ENCODE results near the gene MICAL3.
"Not testable (repeated sequence)": the region's sequence is repeated elsewhere in the genome, so short reads cannot be mapped to it uniquely, and the experiment has no call there.

Gene MICAL3

DNA sequence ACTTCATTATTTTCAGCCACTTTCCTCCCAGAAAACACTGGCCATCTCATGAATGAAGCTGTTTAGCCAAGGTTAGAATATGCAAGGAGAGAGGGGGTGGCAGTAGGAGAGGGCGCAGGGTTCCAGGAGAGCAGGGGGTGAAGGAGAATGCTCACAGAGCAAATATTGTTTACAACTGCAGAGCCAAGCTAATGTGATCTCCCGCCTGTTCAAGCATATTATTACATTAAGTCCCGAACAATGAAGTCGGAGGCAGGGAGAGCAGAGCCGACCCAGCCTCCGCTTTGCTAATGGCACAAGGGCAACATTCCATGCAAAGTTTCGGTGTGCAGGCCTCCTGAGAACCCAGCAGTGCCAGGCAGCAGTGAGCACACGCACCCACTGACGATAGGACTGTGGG lies 80.1 kb downstream of the MICAL3 start:
- peaks cover 4 to 30% (median 25%) of the 10 kb centered on the region in 5 donors for H3K4me1 ChIP-seq (ENCODE audit: control insufficient read depth in 5 of 5, insufficient read depth in 5 of 5, low read length in 5 of 5)
- H3K27ac ChIP-seq (ENCODE audit: low read depth, low read length) = no peak overlapping the region
- no peaks in the 10 kb centered on the region for H3K27me3 ChIP-seq (ENCODE audit: control insufficient read depth in 5 of 5, insufficient read depth in 4 of 5, low read length in 5 of 5)
- no peaks in the 10 kb centered on the region for H3K9me3 ChIP-seq (ENCODE audit: control insufficient read depth in 5 of 5, low read length in 5 of 5)
- H3K9ac ChIP-seq (ENCODE audit: low read length in 5 of 5) = no peak overlapping the region
- no peak overlapping the region for H3K4me3 ChIP-seq (ENCODE audit: low read depth in 1 of 5, low read length in 5 of 5)
- peaks cover 0 to 2% (median 0%) of the 10 kb centered on the region in 5 donors for H3K36me3 ChIP-seq (ENCODE audit: control insufficient read depth in 5 of 5, insufficient read depth in 5 of 5, low read length in 5 of 5)

- no peak overlapping the region for H3K9ac ChIP-seq (ENCODE audit: low read length in 5 of 5)
- no peaks in the 10 kb centered on the region for H3K27me3 ChIP-seq (ENCODE audit: control insufficient read depth in 5 of 5, insufficient read depth in 4 of 5, low read length in 5 of 5)
- H3K9me3 ChIP-seq (ENCODE audit: control insufficient read depth in 5 of 5, low read length in 5 of 5) = no peaks in the 10 kb centered on the region
- peaks cover 0 to 2% (median 0%) of the 10 kb centered on the region in 5 donors for H3K36me3 ChIP-seq (ENCODE audit: control insufficient read depth in 5 of 5, insufficient read depth in 5 of 5, low read length in 5 of 5)
- H3K4me3 ChIP-seq (ENCODE audit: low read depth in 1 of 5, low read length in 5 of 5) = no peak overlapping the region
- peaks cover 4 to 35% (median 27%) of the 10 kb centered on the region in 5 donors for H3K4me1 ChIP-seq (ENCODE audit: control insufficient read depth in 5 of 5, insufficient read depth in 5 of 5, low read length in 5 of 5)
- H3K27ac ChIP-seq (ENCODE audit: low read depth, low read length) = no peak overlapping the region
These were observed 80.7 kb downstream of the MICAL3 start for GRCh38 chr22:17943533-17944249.

DNA sequence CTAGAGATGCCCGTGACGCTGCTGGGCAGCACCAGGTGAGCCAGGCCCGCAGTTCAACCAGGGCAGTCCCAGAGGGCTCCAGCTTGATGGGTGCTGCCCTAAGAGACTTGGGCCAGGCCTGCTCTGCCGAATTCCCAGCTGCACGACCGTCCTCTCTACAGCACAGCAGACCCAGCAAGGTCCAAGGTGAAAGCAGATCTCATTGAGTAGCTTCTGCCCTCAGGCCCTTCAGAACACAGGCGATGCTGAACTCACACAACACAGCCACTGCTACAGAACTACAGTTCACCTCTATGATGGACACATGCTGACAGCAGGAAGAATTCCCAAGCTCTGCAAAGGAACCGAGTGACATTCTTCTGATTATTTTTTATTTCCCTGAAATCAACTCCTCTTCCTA lies 81.6 kb downstream of the MICAL3 start:
- peaks cover 0 to 2% (median 0%) of the 10 kb centered on the region in 5 donors for H3K36me3 ChIP-seq (ENCODE audit: control insufficient read depth in 5 of 5, insufficient read depth in 5 of 5, low read length in 5 of 5)
- no peak overlapping the region for H3K4me3 ChIP-seq (ENCODE audit: low read depth in 1 of 5, low read length in 5 of 5)
- no peaks in the 10 kb centered on the region for H3K9me3 ChIP-seq (ENCODE audit: control insufficient read depth in 5 of 5, low read length in 5 of 5)
- no peaks in the 10 kb centered on the region for H3K27me3 ChIP-seq (ENCODE audit: control insufficient read depth in 5 of 5, insufficient read depth in 4 of 5, low read length in 5 of 5)
- H3K4me1 ChIP-seq (ENCODE audit: control insufficient read depth in 5 of 5, insufficient read depth in 5 of 5, low read length in 5 of 5) = peaks cover 4 to 44% (median 36%) of the 10 kb centered on the region in 5 donors
- H3K27ac ChIP-seq (ENCODE audit: low read depth, low read length) = no peak overlapping the region
- no peak overlapping the region for H3K9ac ChIP-seq (ENCODE audit: low read length in 5 of 5)

- Histone ChIP-seq H3K9ac (ENCODE audit: low read length in 5 of 5) (no peak overlapping the region), H3K27ac (ENCODE audit: low read depth, low read length) (no peak overlapping the region), H3K27me3 (ENCODE audit: control insufficient read depth in 5 of 5, insufficient read depth in 4 of 5, low read length in 5 of 5) (no peaks in the 10 kb centered on the region), H3K36me3 (ENCODE audit: control insufficient read depth in 5 of 5, insufficient read depth in 5 of 5, low read length in 5 of 5) (peaks cover 0 to 2% (median 0%) of the 10 kb centered on the region in 5 donors), H3K4me1 (ENCODE audit: control insufficient read depth in 5 of 5, insufficient read depth in 5 of 5, low read length in 5 of 5) (peaks cover 2 to 38% (median 32%) of the 10 kb centered on the region in 5 donors), H3K9me3 (ENCODE audit: control insufficient read depth in 5 of 5, low read length in 5 of 5) (no peaks in the 10 kb centered on the region), H3K4me3 (ENCODE audit: low read depth in 1 of 5, low read length in 5 of 5) (no peak overlapping the region)
These were observed 82.6 kb downstream of the MICAL3 start for GRCh38 chr22:17941471-17942406.

GRCh38 chr22:17939579-17939978 lies 84.8 kb downstream of the MICAL3 start:
- peaks cover 0 to 21% (median 16%) of the 10 kb centered on the region in 5 donors for H3K4me1 ChIP-seq (ENCODE audit: control insufficient read depth in 5 of 5, insufficient read depth in 5 of 5, low read length in 5 of 5)
- no peak overlapping the region for H3K27ac ChIP-seq (ENCODE audit: low read depth, low read length)
- H3K9me3 ChIP-seq (ENCODE audit: control insufficient read depth in 5 of 5, low read length in 5 of 5) = no peaks in the 10 kb centered on the region
- H3K36me3 ChIP-seq (ENCODE audit: control insufficient read depth in 5 of 5, insufficient read depth in 5 of 5, low read length in 5 of 5) = peaks cover 0 to 2% (median 0%) of the 10 kb centered on the region in 5 donors
- H3K9ac ChIP-seq (ENCODE audit: low read length in 5 of 5) = no peak overlapping the region
- H3K4me3 ChIP-seq (ENCODE audit: low read depth in 1 of 5, low read length in 5 of 5) = no peak overlapping the region
- no peaks in the 10 kb centered on the region for H3K27me3 ChIP-seq (ENCODE audit: control insufficient read depth in 5 of 5, insufficient read depth in 4 of 5, low read length in 5 of 5)

- Histone ChIP-seq H3K27me3 (ENCODE audit: control insufficient read depth in 5 of 5, insufficient read depth in 4 of 5, low read length in 5 of 5) (no peaks in the 10 kb centered on the region), H3K4me3 (ENCODE audit: low read depth in 1 of 5, low read length in 5 of 5) (no peak overlapping the region), H3K9ac (ENCODE audit: low read length in 5 of 5) (no peak overlapping the region), H3K27ac (ENCODE audit: low read depth, low read length) (no peak overlapping the region), H3K4me1 (ENCODE audit: control insufficient read depth in 5 of 5, insufficient read depth in 5 of 5, low read length in 5 of 5) (peaks cover 0 to 17% (median 12%) of the 10 kb centered on the region in 5 donors), H3K36me3 (ENCODE audit: control insufficient read depth in 5 of 5, insufficient read depth in 5 of 5, low read length in 5 of 5) (peaks cover 0 to 2% (median 0%) of the 10 kb centered on the region in 5 donors), H3K9me3 (ENCODE audit: control insufficient read depth in 5 of 5, low read length in 5 of 5) (no peaks in the 10 kb centered on the region)
These were observed 85.3 kb downstream of the MICAL3 start for GRCh38 chr22:17939011-17939410.

GRCh38 chr22:17938484-17938924 lies 85.9 kb downstream of the MICAL3 start:
- H3K9ac ChIP-seq (ENCODE audit: low read length in 5 of 5) = no peak overlapping the region
- no peaks in the 10 kb centered on the region for H3K27me3 ChIP-seq (ENCODE audit: control insufficient read depth in 5 of 5, insufficient read depth in 4 of 5, low read length in 5 of 5)
- peaks cover 0 to 17% (median 12%) of the 10 kb centered on the region in 5 donors for H3K4me1 ChIP-seq (ENCODE audit: control insufficient read depth in 5 of 5, insufficient read depth in 5 of 5, low read length in 5 of 5)
- H3K27ac ChIP-seq (ENCODE audit: low read depth, low read length) = no peak overlapping the region
- H3K4me3 ChIP-seq (ENCODE audit: low read depth in 1 of 5, low read length in 5 of 5) = no peak overlapping the region
- no peaks in the 10 kb centered on the region for H3K9me3 ChIP-seq (ENCODE audit: control insufficient read depth in 5 of 5, low read length in 5 of 5)
- H3K36me3 ChIP-seq (ENCODE audit: control insufficient read depth in 5 of 5, insufficient read depth in 5 of 5, low read length in 5 of 5) = peaks cover 0 to 2% (median 0%) of the 10 kb centered on the region in 5 donors

GRCh38 chr22:17932457-17932856 lies 91.9 kb downstream of the MICAL3 start:
- H3K4me1 ChIP-seq (ENCODE audit: control insufficient read depth in 5 of 5, insufficient read depth in 5 of 5, low read length in 5 of 5) = peaks cover 0 to 11% (median 9%) of the 10 kb centered on the region in 5 donors
- not testable (repeated sequence) for H3K9me3 ChIP-seq (ENCODE audit: control insufficient read depth in 5 of 5, low read length in 5 of 5); H3K27ac ChIP-seq (ENCODE audit: low read depth, low read length); H3K4me3 ChIP-seq (ENCODE audit: low read depth in 1 of 5, low read length in 5 of 5); H3K27me3 ChIP-seq (ENCODE audit: control insufficient read depth in 5 of 5, insufficient read depth in 4 of 5, low read length in 5 of 5); H3K36me3 ChIP-seq (ENCODE audit: control insufficient read depth in 5 of 5, insufficient read depth in 5 of 5, low read length in 5 of 5); H3K9ac ChIP-seq (ENCODE audit: low read length in 5 of 5)

GRCh38 chr22:17931400-17931825 lies 92.9 kb downstream of the MICAL3 start:
- Histone ChIP-seq H3K36me3 (ENCODE audit: control insufficient read depth in 5 of 5, insufficient read depth in 5 of 5, low read length in 5 of 5) (no peaks in the 10 kb centered on the region), H3K9ac (ENCODE audit: low read length in 5 of 5) (no peak overlapping the region), H3K4me1 (ENCODE audit: control insufficient read depth in 5 of 5, insufficient read depth in 5 of 5, low read length in 5 of 5) (peaks cover 0 to 11% (median 9%) of the 10 kb centered on the region in 5 donors), H3K27ac (ENCODE audit: low read depth, low read length) (no peak overlapping the region), H3K4me3 (ENCODE audit: low read depth in 1 of 5, low read length in 5 of 5) (no peak overlapping the region), H3K9me3 (ENCODE audit: control insufficient read depth in 5 of 5, low read length in 5 of 5) (no peaks in the 10 kb centered on the region), H3K27me3 (ENCODE audit: control insufficient read depth in 5 of 5, insufficient read depth in 4 of 5, low read length in 5 of 5) (no peaks in the 10 kb centered on the region)
